Heart left ventricle (tissue), 16 donors: Measurements from ENCODE around the gene PHKG2. TPM values are rescaled to one million over a fixed set of nuclear protein-coding genes. Genes with fewer than 3 reads are reported as not detected.
"Not testable (repeated sequence)": the region's sequence is repeated elsewhere in the genome, so short reads cannot be mapped to it uniquely, and the experiment has no call there.

ENCODE experiments used
- ATAC-seq, 4 donors: fragments of 200-7000 bp; cut with Tn5 transposase; one replicate each; pipeline ENCODE4 v1.9.1; 2020 to 2022; ENCODE audit warnings: moderate library complexity in 4 of 4, mild to moderate bottlenecking in 3 of 4, moderate number of reproducible peaks in 1 of 4
- DNase-seq, 5 donors: peaks; one replicate each; pipeline ENCODE4 v3.0.0-alpha.2; 2020
- H3K27ac ChIP-seq, 12 donors: fragments of 200-600 bp; sonication (generic) in 4 of 12; one replicate each; pipeline versions ENCODE4 v1.5.0 to v1.8.0; 2016 to 2022; ENCODE audit warnings: mild to moderate bottlenecking in 2 of 12
- H3K27me3 ChIP-seq, 9 donors: fragments of 200-600 bp; sonication (generic) in 2 of 9; one replicate each; pipeline versions ENCODE4 v1.5.1 to v1.8.0; 2016 to 2022; ENCODE audit warnings: mild to moderate bottlenecking in 3 of 9
- H3K36me3 ChIP-seq, 9 donors: fragments of 200-600 bp; sonication (generic) in 2 of 9; one replicate each; pipeline versions ENCODE4 v1.5.0 to v1.8.0; 2018 to 2022; ENCODE audit warnings: mild to moderate bottlenecking in 2 of 9
- H3K4me1 ChIP-seq, 12 donors: fragments of 200-600 bp; sonication (generic) in 4 of 12; one replicate each; pipeline versions ENCODE4 v1.5.0 to v1.8.0; 2016 to 2022; ENCODE audit warnings: mild to moderate bottlenecking in 3 of 12
- H3K4me3 ChIP-seq, 12 donors: fragments of 200-600 bp; sonication (generic) in 4 of 12; one replicate each; pipeline versions ENCODE4 v1.5.0 to v1.8.0; 2017 to 2022; ENCODE audit warnings: mild to moderate bottlenecking in 9 of 12, moderate library complexity in 4 of 12
- H3K9me3 ChIP-seq, 12 donors: fragments of 200-600 bp; sonication (generic) in 4 of 12; one replicate each; pipeline versions ENCODE4 v1.5.0 to v1.8.0; 2016 to 2022; ENCODE audit warnings: mild to moderate bottlenecking in 1 of 12
- POLR2A ChIP-seq, 2 donors: fragments of 450-650 bp; IDR thresholded peaks; one replicate each; pipeline ENCODE4 v1.6.1; 2017; ENCODE audit warnings: antibody characterized with exemption in 2 of 2, mild to moderate bottlenecking in 2 of 2, moderate library complexity in 2 of 2
- WGBS, 4 donors: extraction: QIAGEN DNeasy Blood & Tissue Kit in 2 of 4; methylation state at CpG; one replicate each; pipeline versions ENCODE4 v1.1.5 to v1.1.7; 2013 to 2018; 5-methylcytosine and 5-hydroxymethylcytosine counted together
- intact Hi-C, 10 donors: fragments of 100-400 bp; cut with DNase I; formaldehyde crosslinking; loops; one replicate each; pipeline versions ENCODE4 v1.11.1 to v1.14.2; 2022
- polyA plus RNA-seq, 2 donors: library from polyadenylated mRNA; stranded (reverse); fragments of 200-250 nt; gene quantifications; one replicate each; pipeline ENCODE4 v1.2.3, GENCODE V29; 2013
- total RNA-seq, 9 donors: library from RNA; depleted of rRNA in 2 of 9; stranded (reverse); fragments of >200 nt in 2 of 9; fragmentation: NEBNext Ultra II Directional in 3 of 9; extraction: Animal tissue kit (Norgen Biotek cat#: 25700) in 3 of 9; gene quantifications; one replicate each; pipeline versions ENCODE4 v1.1.0 to v1.2.4, GENCODE V29; 2016 to 2023
- TF ChIP-seq, protein P1 (sequence below), 12 donors: fragments of 200-600 bp; sonication (generic) in 4 of 12; IDR thresholded peaks; one replicate each; pipeline versions ENCODE4 v1.5.0 to v1.8.0; 2018 to 2022; ENCODE audit warnings: antibody characterized with exemption in 12 of 12, mild to moderate bottlenecking in 5 of 12
- donor health status: ischemic (EF 13 %, LVEDD 7.1; RV severe dilation, severe dysfunction).
- donor health status: healthy with polysubstance abuse.
- donor health status: DM: no; HTN: yes; CAD: no.
- donor health status: DM: no; HTN: no; CAD: no.
- donor health status: ischemic (EF 25% LVEDD 6.9; RV normal size, moderate dysfunction).
- donor health status: ischemic (EF 25% LVEDD 5.7; RV mildly dilated, moderate dysfunction).
- donor health status: healthy.
- donor health status: DM: yes; HTN: yes; CAD: no.
- donor health status: ischemic (EF 35%, LVEDD 5.7; RV mildly dilated, moderate dysfunction).
- donor health status: nonischemic (EF 11% LVEDD 7.7; RV severe dilation, severe dysfunction).
- donor health status: DM: yes; HTN: yes; CAD: no.
- donor health status: PGD.
- donor health status: ischemic (EF 29% LVEDD 5.4; RV normal size, mild dysfunction).
- donor health status: nonischemic (EF 23%, LVEDD 6.1; RV moderate dilation, normal function).

The PHKG2 gene
- total and polyA plus RNA-seq, 11 donors = 13.5 to 37.7 (median 18.3) TPM

DNA sequence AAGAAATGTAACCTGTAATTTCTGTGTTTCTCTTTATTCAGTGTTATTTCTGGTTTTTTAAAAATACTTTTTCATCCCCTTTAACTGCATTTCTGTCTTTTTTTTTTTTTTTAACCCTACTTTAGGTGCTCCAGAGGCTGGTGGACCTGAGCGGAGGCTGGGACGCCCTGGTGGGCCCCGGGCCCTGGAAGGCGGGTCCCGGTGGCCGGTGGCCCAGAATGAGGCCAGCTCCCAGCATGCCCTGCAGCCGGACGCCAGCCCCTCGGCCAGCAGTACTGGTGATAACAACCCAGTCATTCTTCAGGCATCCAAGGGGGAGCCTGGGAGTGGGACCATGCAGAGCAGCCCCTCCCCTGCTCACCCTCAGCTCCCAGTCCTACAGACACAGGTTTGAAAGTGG lies 47.7 kb upstream of the PHKG2 start:
- WGBS, 4 donors = 19 to 35% (median 26%) methylated on average over 9 of the region's 9 CpGs
- Histone ChIP-seq H3K4me1 (peaks cover 6 to 34% (median 28%) of the 10 kb centered on the region in 12 donors), H3K4me3 (peak overlapping the region in 3 of 12 donors; percentile 89 to 100 (median 91)), H3K27me3 (no peaks in the 10 kb centered on the region), H3K27ac (peak overlapping the region in 10 of 12 donors; percentile 7 to 100 (median 55)), H3K9me3 (no peaks in the 10 kb centered on the region), H3K36me3 (peaks cover 5 to 59% (median 54%) of the 10 kb centered on the region in 9 donors)
- intact Hi-C loops = loop anchor here in 2 of 10 donors (2.0 to 5.0 kb wide), 2 partner anchors 42 kb away; partner anchors contain the start of gene FBRS (in 1 of the 2)
- ATAC-seq (peak; percentile 3 to 27 (median 19)), DNase-seq (peak in 4 of 5 donors; percentile 59 to 75 (median 66))
- TF ChIP-seq POLR2A (IDR thresholded peaks at IDR 0.05) = no peak
- TF ChIP-seq, protein P1, sequence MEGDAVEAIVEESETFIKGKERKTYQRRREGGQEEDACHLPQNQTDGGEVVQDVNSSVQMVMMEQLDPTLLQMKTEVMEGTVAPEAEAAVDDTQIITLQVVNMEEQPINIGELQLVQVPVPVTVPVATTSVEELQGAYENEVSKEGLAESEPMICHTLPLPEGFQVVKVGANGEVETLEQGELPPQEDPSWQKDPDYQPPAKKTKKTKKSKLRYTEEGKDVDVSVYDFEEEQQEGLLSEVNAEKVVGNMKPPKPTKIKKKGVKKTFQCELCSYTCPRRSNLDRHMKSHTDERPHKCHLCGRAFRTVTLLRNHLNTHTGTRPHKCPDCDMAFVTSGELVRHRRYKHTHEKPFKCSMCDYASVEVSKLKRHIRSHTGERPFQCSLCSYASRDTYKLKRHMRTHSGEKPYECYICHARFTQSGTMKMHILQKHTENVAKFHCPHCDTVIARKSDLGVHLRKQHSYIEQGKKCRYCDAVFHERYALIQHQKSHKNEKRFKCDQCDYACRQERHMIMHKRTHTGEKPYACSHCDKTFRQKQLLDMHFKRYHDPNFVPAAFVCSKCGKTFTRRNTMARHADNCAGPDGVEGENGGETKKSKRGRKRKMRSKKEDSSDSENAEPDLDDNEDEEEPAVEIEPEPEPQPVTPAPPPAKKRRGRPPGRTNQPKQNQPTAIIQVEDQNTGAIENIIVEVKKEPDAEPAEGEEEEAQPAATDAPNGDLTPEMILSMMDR (IDR thresholded peaks at IDR 0.05) = no peak

DNA sequence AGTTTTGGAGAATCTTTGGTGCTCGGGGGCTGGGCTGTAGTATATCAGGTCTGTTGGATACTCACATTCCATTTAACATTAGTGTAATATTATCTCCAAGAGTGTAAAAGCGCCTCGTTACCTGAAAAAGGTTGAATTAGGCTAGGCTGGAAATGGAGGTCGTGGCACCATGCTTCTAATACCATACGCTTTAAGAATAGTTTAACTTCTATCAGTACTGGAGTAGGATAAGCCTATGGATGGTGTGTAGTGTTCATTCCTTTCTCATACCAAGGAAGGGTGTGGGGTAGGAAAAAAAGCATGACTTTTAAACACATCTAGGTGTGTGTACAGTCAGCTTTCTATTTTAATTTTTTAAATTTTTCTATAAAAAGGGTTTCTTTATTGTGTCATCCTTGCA lies 47.3 kb upstream of the PHKG2 start:
- DNase-seq = no peak
- Histone ChIP-seq H3K4me3 (no peak overlapping the region), H3K9me3 (no peaks in the 10 kb centered on the region), H3K27ac (peak overlapping the region in 9 of 12 donors; percentile 3 to 100 (median 44)), H3K27me3 (no peaks in the 10 kb centered on the region), H3K4me1 (peaks cover 6 to 34% (median 28%) of the 10 kb centered on the region in 12 donors), H3K36me3 (peaks cover 10 to 63% (median 59%) of the 10 kb centered on the region in 9 donors)
- 61 to 70% (median 64%) methylated on average over 5 of the region's 5 CpGs for WGBS, 4 donors
- intact Hi-C loops = loop anchor here in 2 of 10 donors (2.0 to 5.0 kb wide), 2 partner anchors 41 to 42 kb away; partner anchors contain the start of gene FBRS (in 1 of the 2)
- TF ChIP-seq POLR2A (IDR thresholded peaks at IDR 0.05) = no peak
- TF ChIP-seq, protein P1 (IDR thresholded peaks at IDR 0.05) = no peak
- no peak for ATAC-seq

DNA sequence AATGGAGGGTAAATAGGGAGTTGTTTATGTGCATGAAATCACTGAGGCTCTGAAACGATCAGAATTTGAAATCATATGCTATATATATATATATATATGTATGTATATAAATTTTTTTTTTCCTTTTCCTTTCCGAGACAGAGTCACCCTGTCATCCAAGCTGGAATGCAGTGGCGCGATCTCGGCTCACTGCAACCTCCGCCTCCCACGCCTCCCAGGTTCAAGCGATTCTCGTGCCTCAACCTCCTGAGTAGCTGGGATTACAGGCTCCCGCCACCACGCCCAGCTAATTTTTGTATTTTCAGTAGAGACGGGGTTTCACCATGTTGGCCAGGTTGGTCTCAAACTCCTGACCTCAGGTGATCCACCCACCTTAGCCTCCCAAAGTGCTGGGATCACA lies 45.2 kb upstream of the PHKG2 start:
- intact Hi-C loops = loop anchor here in 1 of 10 donors (5.0 kb wide), 1 partner anchor 39 kb away; a partner anchor contains a TSS
- peaks cover 6 to 28% (median 22%) of the 10 kb centered on the region in 12 donors for H3K4me1 ChIP-seq
- not testable (repeated sequence) for H3K27ac ChIP-seq, H3K27me3 ChIP-seq, DNase-seq, ATAC-seq, H3K9me3 ChIP-seq, H3K4me3 ChIP-seq
- H3K36me3 ChIP-seq = peaks cover 15 to 84% (median 80%) of the 10 kb centered on the region in 9 donors
- WGBS, 4 donors = 87 to 92% (median 91%) methylated on average over 12 of the region's 12 CpGs

DNA sequence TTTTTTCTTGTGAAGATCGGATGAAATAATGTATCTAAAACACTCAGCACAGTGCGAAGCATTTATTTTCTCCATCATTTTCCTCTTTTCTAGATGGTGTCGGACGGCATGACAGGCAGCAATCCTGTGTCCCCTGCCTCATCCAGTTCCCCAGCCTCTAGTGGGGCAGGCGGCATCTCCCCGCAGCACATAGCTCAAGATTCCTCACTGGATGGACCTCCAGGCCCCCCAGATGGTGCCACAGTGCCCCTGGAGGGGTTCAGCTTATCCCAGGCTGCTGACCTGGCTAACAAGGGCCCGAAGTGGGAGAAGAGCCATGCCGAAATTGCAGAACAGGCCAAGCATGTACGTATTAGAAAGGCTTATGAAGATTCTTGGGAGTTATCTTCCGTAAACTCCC lies 44.3 kb upstream of the PHKG2 start:
- no peak for TF ChIP-seq POLR2A (IDR thresholded peaks at IDR 0.05)
- TF ChIP-seq, protein P1 (IDR thresholded peaks at IDR 0.05) = no peak
- H3K27ac ChIP-seq = no peak overlapping the region
- ATAC-seq (no peak), DNase-seq (no peak)
- H3K36me3 ChIP-seq = peaks cover 15 to 93% (median 89%) of the 10 kb centered on the region in 9 donors
- intact Hi-C loops = loop anchor here in 2 of 10 donors (2.0 to 5.0 kb wide), 2 partner anchors 21 to 38 kb away; a partner anchor contains a TSS
- H3K9me3 ChIP-seq = no peaks in the 10 kb centered on the region
- no peak overlapping the region for H3K4me3 ChIP-seq
- H3K27me3 ChIP-seq = no peaks in the 10 kb centered on the region
- peaks cover 6 to 28% (median 22%) of the 10 kb centered on the region in 12 donors for H3K4me1 ChIP-seq
- 93 to 96% (median 95%) methylated on average over 10 of the region's 10 CpGs for WGBS, 4 donors
